PC-3 (cell line): ENCODE results near the gene IFT20.

ENCODE experiments used
- EZH2 ChIP-seq: fragments of 300-600 bp; sonication (generic); IDR thresholded peaks from one replicate; pipeline ENCODE4 v1.6.1; 2017; ENCODE audit warnings: antibody characterized with exemption, mild to moderate bottlenecking, low read length; ENCODE audit not compliant: unreplicated experiment
- EZH2phosphoT487 ChIP-seq: fragments of 300-600 bp; sonication (generic); IDR thresholded peaks from 2 replicates; pipeline ENCODE4 v1.6.1; 2018; ENCODE audit warnings: mild to moderate bottlenecking, antibody characterized with exemption, low read length, borderline replicate concordance
- TF ChIP-seq, protein P1 (sequence below): fragments of 300-600 bp; sonication (generic); conservative IDR thresholded peaks from 2 replicates; pipeline ENCODE4 v1.5.1; 2017; ENCODE audit warnings: antibody characterized with exemption, low read depth, mild to moderate bottlenecking, low read length

DNA sequence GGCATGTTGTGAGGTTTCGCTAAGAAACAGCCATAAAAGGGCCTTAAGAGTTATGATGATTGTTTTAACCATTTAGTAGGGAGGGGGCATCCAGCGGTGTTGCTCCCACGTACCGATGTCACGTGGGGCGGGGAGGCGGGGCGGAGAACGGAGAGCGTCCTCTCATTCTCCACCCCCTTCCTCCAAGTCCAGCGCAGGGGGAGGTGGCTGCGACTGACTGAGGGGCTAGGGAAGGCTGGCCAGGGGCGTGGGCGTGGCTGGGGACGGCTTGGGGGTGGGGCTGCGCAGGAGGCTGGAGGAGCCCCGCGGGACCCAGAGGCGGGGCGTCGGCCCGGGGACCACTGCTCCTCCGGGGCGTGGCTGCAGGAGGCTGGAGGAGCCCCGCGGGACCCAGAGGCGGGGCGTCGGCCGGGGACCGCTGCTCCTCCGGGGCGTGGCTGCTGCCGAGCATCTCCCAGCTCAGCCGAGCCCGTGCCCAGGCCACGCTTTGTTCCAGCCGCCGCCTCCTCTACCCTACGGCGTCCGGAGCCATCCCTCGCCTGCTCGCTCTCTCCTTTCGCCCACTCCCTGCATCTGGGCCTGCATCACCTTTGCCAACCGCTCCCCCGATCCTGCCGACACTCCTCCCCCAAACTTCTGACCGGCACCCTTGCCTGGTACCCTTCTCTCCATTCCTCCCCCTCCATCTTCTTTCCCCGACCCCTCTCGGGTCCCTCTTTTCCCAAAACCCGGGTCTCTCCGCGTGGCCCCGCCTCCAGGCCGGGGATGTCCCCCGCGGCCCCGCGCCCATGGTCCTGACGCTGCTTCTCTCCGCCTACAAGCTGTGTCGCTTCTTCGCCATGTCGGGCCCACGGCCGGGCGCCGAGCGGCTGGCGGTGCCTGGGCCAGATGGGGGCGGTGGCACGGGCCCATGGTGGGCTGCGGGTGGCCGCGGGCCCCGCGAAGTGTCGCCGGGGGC, 36.3 kb upstream of the IFT20 start, which contains the start of gene SARM1:
- TF ChIP-seq, protein P1, sequence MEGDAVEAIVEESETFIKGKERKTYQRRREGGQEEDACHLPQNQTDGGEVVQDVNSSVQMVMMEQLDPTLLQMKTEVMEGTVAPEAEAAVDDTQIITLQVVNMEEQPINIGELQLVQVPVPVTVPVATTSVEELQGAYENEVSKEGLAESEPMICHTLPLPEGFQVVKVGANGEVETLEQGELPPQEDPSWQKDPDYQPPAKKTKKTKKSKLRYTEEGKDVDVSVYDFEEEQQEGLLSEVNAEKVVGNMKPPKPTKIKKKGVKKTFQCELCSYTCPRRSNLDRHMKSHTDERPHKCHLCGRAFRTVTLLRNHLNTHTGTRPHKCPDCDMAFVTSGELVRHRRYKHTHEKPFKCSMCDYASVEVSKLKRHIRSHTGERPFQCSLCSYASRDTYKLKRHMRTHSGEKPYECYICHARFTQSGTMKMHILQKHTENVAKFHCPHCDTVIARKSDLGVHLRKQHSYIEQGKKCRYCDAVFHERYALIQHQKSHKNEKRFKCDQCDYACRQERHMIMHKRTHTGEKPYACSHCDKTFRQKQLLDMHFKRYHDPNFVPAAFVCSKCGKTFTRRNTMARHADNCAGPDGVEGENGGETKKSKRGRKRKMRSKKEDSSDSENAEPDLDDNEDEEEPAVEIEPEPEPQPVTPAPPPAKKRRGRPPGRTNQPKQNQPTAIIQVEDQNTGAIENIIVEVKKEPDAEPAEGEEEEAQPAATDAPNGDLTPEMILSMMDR, result no peak
- TF ChIP-seq EZH2, result no peak
- TF ChIP-seq EZH2phosphoT487, result no peak
